GM12878 (cell line): Measurements from ENCODE around the gene FANCC. TPM values are rescaled to one million over a fixed set of nuclear protein-coding genes. Genes with fewer than 3 reads are reported as not detected.

Experiments used
- ATAC-seq: fragments of 200-7000 bp; cut with Tn5 transposase; 3 replicates; pipeline ENCODE4 v1.9.1; 2020; ENCODE audit warnings: mild to moderate bottlenecking, moderate library complexity
- BruUV-seq: library from RNA; stranded (reverse); fragments of 400-500 nt; replicated peaks from 2 replicates; lab custom pipeline; 2021; lab: Mats Ljungman, UMichigan
- CTCF ChIA-PET: fragments of 300-600 bp; sonication (Branson Sonifier 250); formaldehyde crosslinking; extraction: SDS; loops from one replicate; lab custom pipeline; 2021; ENCODE audit warnings: inconsistent platforms; lab: Yijun Ruan, JAX
- POLR2A ChIA-PET: fragments of 350-600 bp; formaldehyde crosslinking; extraction: SDS; loops from one replicate; lab custom pipeline; 2021; ENCODE audit warnings: inconsistent platforms; lab: Charles Lee
- RAD21 ChIA-PET: fragments of 300-600 bp; sonication (Branson Sonifier 250); formaldehyde crosslinking; loops from one replicate; lab custom pipeline; 2023; ENCODE audit warnings: antibody characterized with exemption; ENCODE audit not compliant: unreplicated experiment; lab: Charles Lee
- SMC1A ChIA-PET: fragments of 300-600 bp; sonication (Branson Sonifier 250); formaldehyde crosslinking; loops from one replicate; lab custom pipeline; 2023; ENCODE audit not compliant: unreplicated experiment, uncharacterized antibody; lab: Charles Lee
- DNase-seq: peaks from one replicate; pipeline ENCODE4 v3.0.0-alpha.2; 2011; ENCODE audit warnings: low read depth, low spot score
- FAIRE-seq: peaks from 3 replicates; lab custom pipeline; 2011; peaks lifted over from hg19 to GRCh38; lab: Jason Lieb, UNC
- H2AFZ ChIP-seq: 2 replicates; pipeline ENCODE4 v1.6.0; 2011; ENCODE audit warnings: low read depth, low read length, control low read depth; ENCODE audit not compliant: control insufficient read depth
- H3K27ac ChIP-seq: 2 replicates; pipeline ENCODE4 v1.5.1; 2011; ENCODE audit warnings: control low read depth; ENCODE audit not compliant: control insufficient read depth, insufficient read depth
- H3K27me3 ChIP-seq, 2 experiments: replicated peaks in 1 of 2; 2 replicates each; pipeline versions ENCODE4 v1.6.0 to v1.6.1; 2011; ENCODE audit warnings: low read length in 1 of 2; ENCODE audit not compliant: control insufficient read depth in 2 of 2, insufficient read depth in 2 of 2
- H3K36me3 ChIP-seq, 2 experiments: 2 replicates each; pipeline ENCODE4 v1.5.1; 2011; ENCODE audit warnings: low read length in 1 of 2; ENCODE audit not compliant: control insufficient read depth in 2 of 2, insufficient read depth in 2 of 2
- H3K4me1 ChIP-seq: 2 replicates; pipeline ENCODE4 v1.6.1; 2011; ENCODE audit warnings: mild to moderate bottlenecking, low read length, moderate library complexity, mixed read lengths; ENCODE audit not compliant: control insufficient read depth, insufficient read depth
- H3K4me2 ChIP-seq: 2 replicates; pipeline ENCODE4 v1.6.0; 2011; ENCODE audit warnings: control low read depth; ENCODE audit not compliant: control insufficient read depth, insufficient read depth
- H3K4me3 ChIP-seq: fragments of 200-600 bp; sonication (generic); 2 replicates; pipeline ENCODE4 v1.5.1; 2016
- H3K79me2 ChIP-seq: 2 replicates; pipeline ENCODE4 v1.6.0; 2011; ENCODE audit warnings: low read length; ENCODE audit not compliant: control insufficient read depth, insufficient read depth
- H3K9ac ChIP-seq: 2 replicates; pipeline ENCODE4 v1.8.0; 2011; ENCODE audit warnings: low read length, control low read depth, mixed read lengths; ENCODE audit not compliant: control insufficient read depth, insufficient read depth
- H3K9me3 ChIP-seq: replicated peaks from 3 replicates; pipeline ENCODE4 v1.5.1; 2011; ENCODE audit warnings: mild to moderate bottlenecking, low read length; ENCODE audit not compliant: control insufficient read depth, insufficient read depth
- H4K20me1 ChIP-seq: 2 replicates; pipeline ENCODE4 v1.6.0; 2011; ENCODE audit not compliant: control insufficient read depth, insufficient read depth
- CBX3 ChIP-seq: fragments of 200-600 bp; sonication (generic); IDR thresholded peaks from 2 replicates; pipeline ENCODE4 v1.6.1; 2016; ENCODE audit warnings: low read depth, borderline replicate concordance
- E2F8 ChIP-seq: fragments of 450-650 bp; IDR thresholded peaks from 2 replicates; pipeline ENCODE4 v1.6.1; 2018; ENCODE audit warnings: mild to moderate bottlenecking, low read depth, moderate library complexity; ENCODE audit not compliant: partially characterized antibody
- MTA2 ChIP-seq: fragments of 450-650 bp; IDR thresholded peaks from 2 replicates; pipeline ENCODE4 v1.6.1; 2016; ENCODE audit warnings: low read depth, mild to moderate bottlenecking, moderate library complexity
- POLR2A ChIP-seq: IDR thresholded peaks from 2 replicates; pipeline ENCODE4 v1.6.1; 2011; ENCODE audit warnings: low read depth, mild to moderate bottlenecking, low read length
- RCOR1 ChIP-seq: conservative IDR thresholded peaks from 2 replicates; pipeline ENCODE4 v1.6.1; 2012; ENCODE audit warnings: low read depth, low read length, improper control_type of control experiment
- SMARCA5 ChIP-seq: fragments of 450-650 bp; IDR thresholded peaks from 2 replicates; pipeline ENCODE4 v1.6.1; 2017; ENCODE audit warnings: mild to moderate bottlenecking
- TCF12 ChIP-seq: IDR thresholded peaks from 2 replicates; pipeline ENCODE4 v1.6.1; 2011; ENCODE audit warnings: low read depth, mild to moderate bottlenecking, low read length
- WGBS: methylation state at CpG from one replicate; pipeline ENCODE4 v1.1.6; 2016; ENCODE audit warnings: low lambda C conversion rate; ENCODE audit not compliant: insufficient replicate concordance, insufficient coverage; ENCODE audit errors: missing lambda C conversion rate; 5-methylcytosine and 5-hydroxymethylcytosine counted together
- in situ Hi-C: fragments of 300-500 bp; cut with MboI; formaldehyde crosslinking; loops from 9 replicates; pipeline ENCODE4 v1.14.3; 2018; ENCODE audit warnings: mixed read lengths
- intact Hi-C: fragments of 100-400 bp; cut with micrococcal nuclease; formaldehyde crosslinking; loops from one replicate; pipeline ENCODE4 v1.14.2; 2022; ENCODE audit not compliant: unreplicated experiment
- polyA plus RNA-seq, 11 experiments: library from polyadenylated mRNA; depleted of rRNA in 4 of 11; unstranded in 6 of 11; stranded (reverse) in 5 of 11; fragments of >200 nt; fragmentation: Nextera tagmentation in 4 of 11; fragmentation: Illumina TruSeq in 1 of 11; extraction: Ambion mirVana in 4 of 11; extraction: Trizol in 1 of 11; gene quantifications; 1 replicate in 1 of 11; 2 replicates in 10 of 11; pipeline versions ENCODE4 v1.2.1 to v1.2.3, GENCODE V29; 2011 to 2016; ENCODE audit warnings: inconsistent platforms in 2 of 11, missing spikeins in 2 of 11, low read depth in 1 of 11
- total RNA-seq, 4 experiments: library from RNA; depleted of rRNA in 3 of 4; stranded (reverse); fragments of >200 nt in 3 of 4; fragmentation: Illumina TruSeq in 1 of 4; extraction: Trizol in 1 of 4; gene quantifications; 2 replicates each; pipeline versions ENCODE4 v1.2.1 to v1.2.3, GENCODE V29; 2013 to 2021

The FANCC gene
- total and polyA plus RNA-seq, 10 of the 15 experiments (the other 5 are each of a cell fraction or from before 2014, with no cell fraction given), result 1.2 to 16.8 (median 10.5) TPM

GRCh38 chr9:95090023-95090791 is 227.3 kb downstream of the FANCC start:
- ATAC-seq (no peak), DNase-seq (no peak), FAIRE-seq (no peak)
- H3K4me1 ChIP-seq, result no peaks in the 10 kb centered on the region; the same call in 1 of the 2 replicates
- CTCF ChIA-PET, result interaction anchor here (0.7 kb wide), 1 partner anchor 309 kb away, joined by 3 read pairs; no protein-coding TSS in a partner anchor
- TF ChIP-seq E2F8 (no peak), SMARCA5 (no peak), CBX3 (no peak), POLR2A (no peak), TCF12 (no peak), RCOR1 (no peak), MTA2 (no peak)
- no peak overlapping the region for H3K27ac ChIP-seq
- POLR2A ChIA-PET, result no interaction called here
- H4K20me1 ChIP-seq, result no peaks in the 10 kb centered on the region
- no peak overlapping the region for H3K4me2 ChIP-seq
- BruUV-seq, result no TSS peak
- H3K9ac ChIP-seq, result no peak overlapping the region
- H3K36me3 ChIP-seq, result peaks cover 0 to 2% of the 10 kb centered on the region in 2 experiments; a peak in 1 of 4 replicates
- no peak overlapping the region for H3K4me3 ChIP-seq
- no peaks in the 10 kb centered on the region for H3K27me3 ChIP-seq
- WGBS, result 76% methylated on average over 19 of the region's 22 CpGs
- H2AFZ ChIP-seq, result no peak overlapping the region
- in situ Hi-C loops (no loop called here), intact Hi-C loops (no loop called here)
- RAD21 ChIA-PET, result no interaction called here
- SMC1A ChIA-PET, result no interaction called here
- no peaks in the 10 kb centered on the region for H3K79me2 ChIP-seq
- no peaks in the 10 kb centered on the region for H3K9me3 ChIP-seq
